Neural progenitor cell (in vitro differentiated cells): ENCODE results near the gene ING3.

Experiments used
- CTCF ChIP-seq: fragments of 200-600 bp; sonication (generic); IDR thresholded peaks from 2 replicates; pipeline ENCODE4 v1.5.1; 2017; ENCODE audit warnings: antibody characterized with exemption, mild to moderate bottlenecking
- EZH2phosphoT487 ChIP-seq: fragments of 200-600 bp; sonication (generic); IDR thresholded peaks from 2 replicates; pipeline ENCODE4 v1.6.1; 2017; ENCODE audit warnings: antibody characterized with exemption

GRCh38 chr7:120996988-120997345 lies 46.4 kb downstream of the ING3 start:
- TF ChIP-seq EZH2phosphoT487 (no peak), CTCF (no peak)
